IMR-90 (cell line): Measurements from ENCODE around the gene OGFOD2. TPM values are rescaled to one million over a fixed set of nuclear protein-coding genes. Genes with fewer than 3 reads are reported as not detected.

Experiments
- ATAC-seq: fragments of 200-7000 bp; cut with Tn5 transposase; 2 replicates; pipeline ENCODE4 v1.9.1; 2020; ENCODE audit warnings: low read depth, mild to moderate bottlenecking, moderate library complexity
- BruUV-seq: library from RNA; stranded (reverse); fragments of 400-500 nt; replicated peaks from 2 replicates; lab custom pipeline; 2021; lab: Mats Ljungman, UMichigan
- CTCF ChIA-PET: fragments of 300-600 bp; formaldehyde crosslinking; extraction: SDS; loops from one replicate; lab custom pipeline; 2021; ENCODE audit warnings: antibody characterized with exemption; lab: Yijun Ruan, JAX
- POLR2A ChIA-PET: fragments of 300-600 bp; sonication (Branson Sonifier 250); formaldehyde crosslinking; loops from one replicate; lab custom pipeline; 2022; ENCODE audit warnings: antibody characterized with exemption; ENCODE audit not compliant: unreplicated experiment; lab: Charles Lee
- DNase-seq: peaks from one replicate; pipeline ENCODE4 v3.0.0; 2013
- H2AFZ ChIP-seq: replicated peaks from 2 replicates; pipeline ENCODE3; 2013; ENCODE audit warnings: low read length, mild to moderate bottlenecking; ENCODE audit not compliant: poor library complexity
- H2AK5ac ChIP-seq: 2 replicates; pipeline ENCODE4 v1.6.1; 2013; ENCODE audit warnings: low read depth, low read length, inconsistent platforms
- H2AK9ac ChIP-seq: replicated peaks from 2 replicates; pipeline ENCODE3; 2013; ENCODE audit warnings: mild to moderate bottlenecking, low read depth, low read length, moderate library complexity; ENCODE audit not compliant: poor library complexity
- H2BK120ac ChIP-seq: 2 replicates; pipeline ENCODE4 v1.6.1; 2013; ENCODE audit warnings: low read depth, low read length, inconsistent platforms
- H2BK15ac ChIP-seq: 3 replicates; pipeline ENCODE4 v1.6.1; 2013; ENCODE audit warnings: low read depth, low read length, inconsistent platforms
- H2BK20ac ChIP-seq: 2 replicates; pipeline ENCODE4 v1.6.1; 2013; ENCODE audit warnings: low read depth, mild to moderate bottlenecking, inconsistent platforms, low read length, moderate library complexity
- H2BK5ac ChIP-seq: 2 replicates; pipeline ENCODE4 v1.6.1; 2013; ENCODE audit warnings: mild to moderate bottlenecking, low read depth, low read length, inconsistent platforms; ENCODE audit not compliant: poor library complexity, severe bottlenecking
- H3K14ac ChIP-seq: replicated peaks from 2 replicates; pipeline ENCODE4 v1.6.1; 2013; ENCODE audit warnings: low read depth, low read length, inconsistent platforms
- H3K18ac ChIP-seq: 2 replicates; pipeline ENCODE4 v1.6.1; 2013; ENCODE audit warnings: low read depth, low read length, control low read depth
- H3K23ac ChIP-seq: 2 replicates; pipeline ENCODE4 v1.6.1; 2013; ENCODE audit warnings: low read depth, low read length, inconsistent platforms
- H3K27ac ChIP-seq: 2 replicates; pipeline ENCODE4 v1.5.1; 2013; ENCODE audit warnings: mild to moderate bottlenecking, control low read depth, low read length; ENCODE audit not compliant: insufficient read depth
- H3K27me3 ChIP-seq: 2 replicates; pipeline ENCODE4 v1.6.1; 2013; ENCODE audit warnings: low read length; ENCODE audit not compliant: control insufficient read depth, insufficient read depth
- H3K36me3 ChIP-seq: 2 replicates; pipeline ENCODE4 v1.6.1; 2013; ENCODE audit warnings: low read length, mixed read lengths; ENCODE audit not compliant: control insufficient read depth, insufficient read depth
- H3K4ac ChIP-seq: 2 replicates; pipeline ENCODE4 v1.6.1; 2013; ENCODE audit warnings: low read depth, low read length, inconsistent platforms
- H3K4me1 ChIP-seq: 2 replicates; pipeline ENCODE4 v1.6.1; 2013; ENCODE audit warnings: low read length, mixed read lengths; ENCODE audit not compliant: control insufficient read depth, insufficient read depth
- H3K4me2 ChIP-seq: 2 replicates; pipeline ENCODE4 v1.6.1; 2013; ENCODE audit warnings: low read depth, mild to moderate bottlenecking, control low read depth, low read length, moderate library complexity
- H3K4me3 ChIP-seq: 2 replicates; pipeline ENCODE4 v1.5.1; 2013; ENCODE audit warnings: low read depth, mild to moderate bottlenecking, control low read depth, low read length, moderate library complexity; ENCODE audit not compliant: insufficient read depth
- H3K56ac ChIP-seq: 2 replicates; pipeline ENCODE4 v1.6.1; 2013; ENCODE audit warnings: low read length, inconsistent platforms; ENCODE audit not compliant: insufficient read depth; ENCODE audit errors: extremely low read depth
- H3K79me1 ChIP-seq, 2 experiments: 2 replicates each; pipeline ENCODE4 v1.6.1; 2013; ENCODE audit warnings: low read length in 2 of 2, inconsistent platforms in 1 of 2, low read depth in 1 of 2
- H3K9ac ChIP-seq: 2 replicates; pipeline ENCODE4 v1.6.1; 2013; ENCODE audit warnings: low read depth, low read length, control low read depth
- H3K9me1 ChIP-seq: 2 replicates; pipeline ENCODE4 v1.6.1; 2013; ENCODE audit warnings: low read length, inconsistent platforms; ENCODE audit not compliant: insufficient read depth
- H3K9me3 ChIP-seq: 2 replicates; pipeline ENCODE4 v1.6.1; 2013; ENCODE audit warnings: low read length; ENCODE audit not compliant: control insufficient read depth, insufficient read depth
- H4K20me1 ChIP-seq: 2 replicates; pipeline ENCODE4 v1.6.1; 2013; ENCODE audit warnings: low read length, inconsistent platforms; ENCODE audit not compliant: insufficient read depth
- H4K5ac ChIP-seq: 2 replicates; pipeline ENCODE4 v1.6.1; 2013; ENCODE audit warnings: mild to moderate bottlenecking, low read depth, low read length, control low read depth
- H4K8ac ChIP-seq, 2 experiments: 2 replicates each; pipeline ENCODE4 v1.6.1; 2013; ENCODE audit warnings: low read depth in 2 of 2, low read length in 2 of 2, control low read depth in 1 of 2, inconsistent platforms in 1 of 2
- H4K91ac ChIP-seq: 2 replicates; pipeline ENCODE4 v1.6.1; 2013; ENCODE audit warnings: low read depth, low read length, inconsistent platforms; ENCODE audit not compliant: insufficient read depth
- BHLHE40 ChIP-seq: fragments of 150-350 bp; IDR thresholded peaks from 2 replicates; pipeline ENCODE4 v1.6.1; 2016; ENCODE audit warnings: mild to moderate bottlenecking, low read depth, low read length
- CEBPB ChIP-seq: IDR thresholded peaks from 2 replicates; pipeline ENCODE4 v1.6.1; 2012; ENCODE audit warnings: low read depth, low read length, improper control_type of control experiment
- CHD1 ChIP-seq: IDR thresholded peaks from 2 replicates; pipeline ENCODE4 v1.6.1; 2012; ENCODE audit warnings: low read depth, low read length, improper control_type of control experiment
- MAFK ChIP-seq: IDR thresholded peaks from 2 replicates; pipeline ENCODE4 v1.6.1; 2012; ENCODE audit warnings: low read depth, low read length, improper control_type of control experiment
- MAZ ChIP-seq: IDR thresholded peaks from 2 replicates; pipeline ENCODE4 v1.6.1; 2012; ENCODE audit warnings: low read depth, mild to moderate bottlenecking, low read length, improper control_type of control experiment, moderate library complexity, borderline replicate concordance
- NFE2L2 ChIP-seq: fragments of 150-350 bp; IDR thresholded peaks from 2 replicates; pipeline ENCODE4 v1.6.1; 2016; ENCODE audit warnings: low read depth, mild to moderate bottlenecking, low read length
- POLR2A ChIP-seq: IDR thresholded peaks from 2 replicates; pipeline ENCODE4 v1.6.1; 2012; ENCODE audit warnings: mild to moderate bottlenecking, low read depth, low read length
- RCOR1 ChIP-seq: IDR thresholded peaks from 2 replicates; pipeline ENCODE4 v1.6.1; 2012; ENCODE audit warnings: mild to moderate bottlenecking, low read length, improper control_type of control experiment; ENCODE audit not compliant: insufficient replicate concordance
- RFX5 ChIP-seq: IDR thresholded peaks from 2 replicates; pipeline ENCODE4 v1.8.0; 2012; ENCODE audit warnings: low read depth, mild to moderate bottlenecking, low read length, moderate library complexity
- SMC3 ChIP-seq: fragments of 150-350 bp; IDR thresholded peaks from 2 replicates; pipeline ENCODE4 v1.6.1; 2016; ENCODE audit warnings: low read depth, mild to moderate bottlenecking, antibody characterized with exemption, low read length, moderate library complexity
- USF2 ChIP-seq: fragments of 150-350 bp; IDR thresholded peaks from 2 replicates; pipeline ENCODE4 v1.6.1; 2017; ENCODE audit warnings: mild to moderate bottlenecking, antibody characterized with exemption, low read length, low read depth
- WGBS, 2 experiments: methylation state at CpG; one replicate each; pipeline versions ENCODE4 v1.1.5 to v1.1.7; 2013; ENCODE audit warnings: missing lambda C conversion rate in 2 of 2; ENCODE audit not compliant: insufficient read length in 1 of 2; ENCODE audit errors: extremely low coverage in 2 of 2; 5-methylcytosine and 5-hydroxymethylcytosine counted together
- dilution Hi-C: fragments of 300-500 bp; cut with HindIII; formaldehyde crosslinking; loops from one replicate; pipeline ENCODE4 v1.14.3; 2018; ENCODE audit warnings: low sequenced_read_pairs; ENCODE audit not compliant: unreplicated experiment
- in situ Hi-C: fragments of 300-500 bp; cut with MboI; formaldehyde crosslinking; loops from 3 replicates; pipeline ENCODE4 v1.14.3; 2019; ENCODE audit warnings: low sequenced_read_pairs, inconsistent platforms, mixed read lengths
- intact Hi-C: fragments of 100-400 bp; cut with micrococcal nuclease; formaldehyde crosslinking; loops from 2 replicates; pipeline ENCODE4 v1.10.0; 2022
- polyA plus RNA-seq, 3 experiments: library from polyadenylated mRNA; depleted of rRNA; stranded (reverse); fragments of >200 nt; gene quantifications; 2 replicates each; pipeline ENCODE4 v1.2.3, GENCODE V29; 2012; ENCODE audit warnings: low replicate concordance in 1 of 3
- total RNA-seq: library from RNA; depleted of rRNA; stranded (reverse); fragments of >200 nt; gene quantifications from 2 replicates; pipeline ENCODE4 v1.2.3, GENCODE V29; 2012
- TF ChIP-seq, protein P1 (sequence below): conservative IDR thresholded peaks from 2 replicates; pipeline ENCODE4 v1.5.1; 2012; ENCODE audit warnings: mild to moderate bottlenecking, low read depth, low read length, improper control_type of control experiment

OGFOD2 gene
- total and polyA plus RNA-seq, 2 of the 4 experiments (the other 2 are of a cell fraction), result 4.3 to 18.2 TPM

DNA sequence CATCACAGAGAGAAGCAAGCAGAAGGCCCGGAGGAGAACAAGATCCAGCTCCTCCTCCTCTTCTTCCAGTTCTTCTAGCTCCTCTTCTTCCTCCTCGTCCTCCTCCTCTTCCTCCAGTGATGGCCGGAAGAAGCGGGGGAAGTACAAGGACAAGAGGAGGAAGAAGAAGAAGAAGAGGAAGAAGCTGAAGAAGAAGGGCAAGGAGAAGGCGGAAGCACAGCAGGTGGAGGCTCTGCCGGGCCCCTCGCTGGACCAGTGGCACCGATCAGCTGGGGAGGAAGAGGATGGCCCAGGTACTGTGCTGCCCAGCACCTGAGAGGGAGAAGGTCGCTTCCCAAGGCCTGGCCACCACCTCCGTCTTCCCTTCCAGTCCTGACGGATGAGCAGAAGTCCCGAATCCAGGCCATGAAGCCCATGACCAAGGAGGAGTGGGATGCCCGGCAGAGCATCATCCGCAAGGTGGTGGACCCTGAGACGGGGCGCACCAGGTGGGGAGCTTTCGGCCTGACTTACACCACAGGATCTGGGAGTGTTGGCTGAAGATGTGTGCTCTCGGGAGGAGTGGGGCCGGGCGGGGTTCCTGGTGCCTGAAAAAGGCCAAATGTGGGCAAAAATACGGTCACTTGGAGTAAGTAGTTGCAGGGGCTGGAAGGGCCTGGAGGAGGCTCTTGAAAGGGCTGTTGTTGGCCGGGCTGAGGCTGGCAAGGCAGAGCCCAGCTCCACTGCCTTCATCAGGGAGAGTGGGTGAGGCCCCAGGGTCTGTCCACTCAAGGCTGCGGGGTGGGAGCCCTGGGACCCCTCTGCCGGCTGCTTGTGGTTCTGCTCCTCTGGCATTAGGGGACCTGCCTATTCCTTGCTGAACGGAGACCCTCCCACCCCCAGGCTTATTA is 6.8 kb downstream of the OGFOD2 start:
- dilution Hi-C loops (loop anchor here (25.0 kb wide), 1 partner anchor 255 kb away; the partner anchor contains the start of genes MPHOSPH9 and MTRFR), in situ Hi-C loops (loop anchor here (10.0 kb wide), 1 partner anchor 163 kb away; no protein-coding TSS in a partner anchor), intact Hi-C loops (loop anchor here (2.0 kb wide), 1 partner anchor 61 kb away; no protein-coding TSS in a partner anchor)
- peak overlapping the region; percentile 3 for H4K5ac ChIP-seq
- peak overlapping the region; percentile 89 for H3K27ac ChIP-seq
- peak overlapping the region; percentile 97 for H3K4me2 ChIP-seq
- H2BK120ac ChIP-seq, result peak overlapping the region; percentile 2; the same call in 1 of the 2 replicates
- H2AFZ ChIP-seq, result peak overlapping the region; percentile 99
- peaks cover 15% of the 10 kb centered on the region for H4K20me1 ChIP-seq
- peak overlapping the region; percentile 74 to 85; a peak in 3 of 4 replicates for H4K8ac ChIP-seq
- H3K23ac ChIP-seq, result peak overlapping the region; percentile 96
- H3K36me3 ChIP-seq, result peaks cover 27% of the 10 kb centered on the region
- peaks cover 18% of the 10 kb centered on the region; the same call in 1 of the 2 replicates for H3K9me1 ChIP-seq
- ChIA-PET CTCF (no interaction called here), POLR2A (no interaction called here)
- peak overlapping the region; percentile 82 for H3K4ac ChIP-seq
- TSS peak; percentile 96 for BruUV-seq
- peak overlapping the region; percentile 98 for H3K9ac ChIP-seq
- peak overlapping the region; percentile 85 for H3K4me3 ChIP-seq
- peaks cover 27% of the 10 kb centered on the region for H3K4me1 ChIP-seq
- 87% methylated on average over 13 of the region's 25 CpGs; no CpG with 5 or more reads in 1 of the 2 experiments for WGBS, 2 experiments
- no peak overlapping the region for H2BK15ac ChIP-seq
- ATAC-seq (no peak), DNase-seq (no peak)
- H2BK5ac ChIP-seq, result peak overlapping the region; percentile 41
- H3K27me3 ChIP-seq, result no peaks in the 10 kb centered on the region
- peak overlapping the region; percentile 94 for H2AK5ac ChIP-seq
- H3K9me3 ChIP-seq, result no peaks in the 10 kb centered on the region
- H2AK9ac ChIP-seq, result peak overlapping the region; percentile 98
- no peak overlapping the region for H3K18ac ChIP-seq
- H3K56ac ChIP-seq, result peak overlapping the region; percentile 72
- no peak for TF ChIP-seq CEBPB
- TF ChIP-seq SMC3, result no peak
- no peak for TF ChIP-seq CHD1
- TF ChIP-seq MAZ, result no peak
- TF ChIP-seq, protein P1, sequence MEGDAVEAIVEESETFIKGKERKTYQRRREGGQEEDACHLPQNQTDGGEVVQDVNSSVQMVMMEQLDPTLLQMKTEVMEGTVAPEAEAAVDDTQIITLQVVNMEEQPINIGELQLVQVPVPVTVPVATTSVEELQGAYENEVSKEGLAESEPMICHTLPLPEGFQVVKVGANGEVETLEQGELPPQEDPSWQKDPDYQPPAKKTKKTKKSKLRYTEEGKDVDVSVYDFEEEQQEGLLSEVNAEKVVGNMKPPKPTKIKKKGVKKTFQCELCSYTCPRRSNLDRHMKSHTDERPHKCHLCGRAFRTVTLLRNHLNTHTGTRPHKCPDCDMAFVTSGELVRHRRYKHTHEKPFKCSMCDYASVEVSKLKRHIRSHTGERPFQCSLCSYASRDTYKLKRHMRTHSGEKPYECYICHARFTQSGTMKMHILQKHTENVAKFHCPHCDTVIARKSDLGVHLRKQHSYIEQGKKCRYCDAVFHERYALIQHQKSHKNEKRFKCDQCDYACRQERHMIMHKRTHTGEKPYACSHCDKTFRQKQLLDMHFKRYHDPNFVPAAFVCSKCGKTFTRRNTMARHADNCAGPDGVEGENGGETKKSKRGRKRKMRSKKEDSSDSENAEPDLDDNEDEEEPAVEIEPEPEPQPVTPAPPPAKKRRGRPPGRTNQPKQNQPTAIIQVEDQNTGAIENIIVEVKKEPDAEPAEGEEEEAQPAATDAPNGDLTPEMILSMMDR, result no peak
- TF ChIP-seq NFE2L2, result no peak
- TF ChIP-seq RFX5, result no peak
- no peak for TF ChIP-seq MAFK
- no peak for TF ChIP-seq RCOR1
- no peak for TF ChIP-seq POLR2A
- TF ChIP-seq USF2, result no peak
- no peak for TF ChIP-seq BHLHE40
- H2BK20ac ChIP-seq, result no peak overlapping the region
- H3K14ac ChIP-seq, result peak overlapping the region; percentile 94
- peak overlapping the region; percentile 87 for H4K91ac ChIP-seq
- H3K79me1 ChIP-seq, result peaks cover 16 to 63% of the 10 kb centered on the region in 2 experiments; a peak in 3 of 4 replicates
